ENCODE data around the gene GLYR1. TPM values are rescaled to one million over a fixed set of nuclear protein-coding genes. Genes with fewer than 3 reads are reported as not detected.

The GLYR1 gene
- polyA plus RNA-seq, 1 donor (not counting 4 experiments of a cell fraction or from before 2014, with no cell fraction given), result 42.6 TPM

DNA sequence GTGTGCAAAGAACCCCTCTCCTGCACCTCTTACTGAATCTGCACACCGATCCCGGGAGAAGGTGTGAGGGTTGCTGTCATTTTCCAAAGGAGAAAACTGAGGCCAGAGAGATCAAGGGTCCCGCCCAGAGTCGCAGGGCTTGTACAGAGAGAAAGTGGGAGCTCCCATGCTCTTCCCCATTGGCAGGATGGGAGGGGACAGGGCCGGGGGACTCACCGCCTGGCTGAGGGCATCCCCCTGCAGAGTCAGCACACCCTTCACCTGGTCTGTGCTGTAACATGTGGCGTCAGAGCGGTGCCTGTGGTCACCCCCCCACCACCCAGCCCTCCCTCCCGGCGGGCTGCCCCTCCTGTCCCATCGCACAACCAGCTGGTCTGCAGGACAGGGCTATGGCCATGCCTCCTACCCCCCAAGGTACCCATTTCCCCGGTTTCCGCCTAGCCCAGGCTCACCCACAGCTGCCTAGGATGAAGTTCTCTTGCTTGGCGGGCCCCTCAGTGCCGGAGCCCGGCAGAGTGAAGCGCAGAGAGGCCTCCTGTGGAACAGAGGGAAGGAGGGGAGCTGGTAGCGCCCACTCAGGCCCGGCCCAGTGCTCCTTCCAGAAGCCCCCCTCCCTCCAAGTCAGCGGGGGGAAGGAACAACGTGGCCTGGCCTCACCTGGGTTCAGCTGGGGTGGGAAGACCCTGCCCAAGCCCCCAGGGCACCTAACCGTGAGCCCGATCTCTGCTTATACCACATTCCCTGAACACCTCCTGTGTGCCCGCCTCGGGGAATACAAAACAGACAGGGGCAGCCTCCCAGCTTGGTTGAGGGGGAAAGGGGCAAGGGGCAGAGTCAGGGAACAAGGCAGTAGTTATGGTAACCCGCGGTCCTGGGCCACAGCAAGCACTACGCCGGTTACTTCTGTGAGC lies 45.8 kb downstream of the GLYR1 start:
- Histone ChIP-seq H3K9ac (ENCODE audit: control insufficient read depth, extremely low read depth, insufficient read depth, low read length) (peak overlapping the region; percentile 59), H3K4me1 (ENCODE audit: control insufficient read depth, extremely low read depth, insufficient read depth, low read length) (peaks cover 25% of the 10 kb centered on the region), H4K20me1 (ENCODE audit: control insufficient read depth, extremely low read depth, insufficient read depth, low read length) (no peaks in the 10 kb centered on the region), H3K36me3 (ENCODE audit: control insufficient read depth in 2 of 2, extremely low read depth in 1 of 2, insufficient read depth in 2 of 2, low read length in 2 of 2) (peaks cover 8 to 14% of the 10 kb centered on the region in 2 experiments), H3K9me3 (ENCODE audit: control insufficient read depth, low read depth, low read length) (no peaks in the 10 kb centered on the region), H3K27ac (ENCODE audit: control insufficient read depth, insufficient read depth, low read length) (peak overlapping the region; percentile 39), H3K27me3 (ENCODE audit: control insufficient read depth, extremely low read depth, insufficient read depth, low read length) (no peaks in the 10 kb centered on the region), H3K4me2 (ENCODE audit: control insufficient read depth, extremely low read depth, insufficient read depth, low read depth, low read length) (peak overlapping the region; percentile 84), H3K9me1 (ENCODE audit: control insufficient read depth, extremely low read depth, insufficient read depth, low read length) (no peaks in the 10 kb centered on the region), H3K79me2 (ENCODE audit: control insufficient read depth, insufficient read depth, low read length) (no peaks in the 10 kb centered on the region), H3K4me3 (ENCODE audit: control insufficient read depth in 2 of 3, extremely low read depth in 1 of 3, insufficient read depth in 2 of 3, low read depth in 1 of 3, low read length in 3 of 3) (peak overlapping the region; percentile 58 to 67 (median 66)), H2AFZ (ENCODE audit: control insufficient read depth, low read length) (peak overlapping the region; percentile 70)
- no peak for TF ChIP-seq EZH2 (IDR thresholded peaks at IDR 0.05; ENCODE audit: low read length)
- TF ChIP-seq, protein P1, sequence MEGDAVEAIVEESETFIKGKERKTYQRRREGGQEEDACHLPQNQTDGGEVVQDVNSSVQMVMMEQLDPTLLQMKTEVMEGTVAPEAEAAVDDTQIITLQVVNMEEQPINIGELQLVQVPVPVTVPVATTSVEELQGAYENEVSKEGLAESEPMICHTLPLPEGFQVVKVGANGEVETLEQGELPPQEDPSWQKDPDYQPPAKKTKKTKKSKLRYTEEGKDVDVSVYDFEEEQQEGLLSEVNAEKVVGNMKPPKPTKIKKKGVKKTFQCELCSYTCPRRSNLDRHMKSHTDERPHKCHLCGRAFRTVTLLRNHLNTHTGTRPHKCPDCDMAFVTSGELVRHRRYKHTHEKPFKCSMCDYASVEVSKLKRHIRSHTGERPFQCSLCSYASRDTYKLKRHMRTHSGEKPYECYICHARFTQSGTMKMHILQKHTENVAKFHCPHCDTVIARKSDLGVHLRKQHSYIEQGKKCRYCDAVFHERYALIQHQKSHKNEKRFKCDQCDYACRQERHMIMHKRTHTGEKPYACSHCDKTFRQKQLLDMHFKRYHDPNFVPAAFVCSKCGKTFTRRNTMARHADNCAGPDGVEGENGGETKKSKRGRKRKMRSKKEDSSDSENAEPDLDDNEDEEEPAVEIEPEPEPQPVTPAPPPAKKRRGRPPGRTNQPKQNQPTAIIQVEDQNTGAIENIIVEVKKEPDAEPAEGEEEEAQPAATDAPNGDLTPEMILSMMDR (optimal IDR thresholded peaks at IDR 0.05 in 1 of 3, IDR thresholded peaks at IDR 0.05 in 1 of 3, conservative IDR thresholded peaks at IDR 0.05 in 1 of 3; ENCODE audit: extremely low read depth in 1 of 3, insufficient read depth in 2 of 3, low read length in 3 of 3), result no peak
- DNase-seq (ENCODE audit: low read depth, low spot score), result no peak
- FAIRE-seq, result no peak
- dilution Hi-C loops (cut with MboI; ENCODE audit: extremely low pct_ligation_motif_present, low sequenced_read_pairs), result no loop called here

- Histone ChIP-seq H3K36me3 (ENCODE audit: control insufficient read depth in 2 of 2, extremely low read depth in 1 of 2, insufficient read depth in 2 of 2, low read length in 2 of 2) (peaks cover 3 to 12% of the 10 kb centered on the region in 2 experiments), H3K27me3 (ENCODE audit: control insufficient read depth, extremely low read depth, insufficient read depth, low read length) (no peaks in the 10 kb centered on the region), H3K9me3 (ENCODE audit: control insufficient read depth, low read depth, low read length) (no peaks in the 10 kb centered on the region), H3K4me2 (ENCODE audit: control insufficient read depth, extremely low read depth, insufficient read depth, low read depth, low read length) (peak overlapping the region; percentile 16), H2AFZ (ENCODE audit: control insufficient read depth, low read length) (peak overlapping the region; percentile 19), H4K20me1 (ENCODE audit: control insufficient read depth, extremely low read depth, insufficient read depth, low read length) (no peaks in the 10 kb centered on the region), H3K9ac (ENCODE audit: control insufficient read depth, extremely low read depth, insufficient read depth, low read length) (no peak overlapping the region), H3K27ac (ENCODE audit: control insufficient read depth, insufficient read depth, low read length) (no peak overlapping the region), H3K9me1 (ENCODE audit: control insufficient read depth, extremely low read depth, insufficient read depth, low read length) (no peaks in the 10 kb centered on the region), H3K79me2 (ENCODE audit: control insufficient read depth, insufficient read depth, low read length) (no peaks in the 10 kb centered on the region), H3K4me3 (ENCODE audit: control insufficient read depth in 2 of 3, extremely low read depth in 1 of 3, insufficient read depth in 2 of 3, low read depth in 1 of 3, low read length in 3 of 3) (no peak overlapping the region), H3K4me1 (ENCODE audit: control insufficient read depth, extremely low read depth, insufficient read depth, low read length) (peaks cover 25% of the 10 kb centered on the region)
- DNase-seq (ENCODE audit: low read depth, low spot score) (no peak), FAIRE-seq (peak; percentile 61)
- dilution Hi-C loops (cut with MboI; ENCODE audit: extremely low pct_ligation_motif_present, low sequenced_read_pairs), result no loop called here
- TF ChIP-seq, protein P1 (optimal IDR thresholded peaks at IDR 0.05 in 1 of 3, IDR thresholded peaks at IDR 0.05 in 1 of 3, conservative IDR thresholded peaks at IDR 0.05 in 1 of 3; ENCODE audit: extremely low read depth in 1 of 3, insufficient read depth in 2 of 3, low read length in 3 of 3), result no peak
- TF ChIP-seq EZH2 (IDR thresholded peaks at IDR 0.05; ENCODE audit: low read length), result no peak
Observed at GRCh38 chr16:4800290-4801041, 46.6 kb downstream of the GLYR1 start.
